ENCODE results near the gene LYZL6.
"Not testable (repeated sequence)": the region's sequence is repeated elsewhere in the genome, so short reads cannot be mapped to it uniquely, and the experiment has no call there.

LYZL6 gene

GRCh38 chr17:35944151-35944550 lies 638 bp upstream of the LYZL6 start:
- no peak for DNase-seq

GRCh38 chr17:35942588-35943186 lies 826 bp downstream of the LYZL6 start:
- no peak for DNase-seq

DNA sequence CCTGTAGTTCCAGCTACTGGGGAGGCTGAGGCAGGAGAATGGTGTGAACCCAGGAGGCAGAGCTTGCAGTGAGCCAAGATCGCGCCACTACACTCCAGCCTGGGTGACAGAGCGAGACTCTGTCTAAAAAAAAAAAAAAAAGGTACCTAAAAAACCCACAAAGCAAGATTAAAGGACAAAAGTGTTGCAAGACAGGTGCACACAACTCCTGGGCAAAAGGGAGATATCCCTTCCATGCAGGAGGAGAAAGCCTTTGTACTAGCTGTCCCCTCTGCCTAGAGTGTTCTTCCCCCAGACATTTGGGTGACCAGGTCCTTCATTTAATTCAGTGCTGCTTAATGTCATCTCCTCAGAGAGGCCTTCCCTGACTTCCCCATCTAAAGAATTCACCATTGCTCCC lies 5.0 kb downstream of the LYZL6 start:
- not testable (repeated sequence) for DNase-seq

GRCh38 chr17:35936063-35936462 lies 7.5 kb downstream of the LYZL6 start:
- no peak for DNase-seq

DNA sequence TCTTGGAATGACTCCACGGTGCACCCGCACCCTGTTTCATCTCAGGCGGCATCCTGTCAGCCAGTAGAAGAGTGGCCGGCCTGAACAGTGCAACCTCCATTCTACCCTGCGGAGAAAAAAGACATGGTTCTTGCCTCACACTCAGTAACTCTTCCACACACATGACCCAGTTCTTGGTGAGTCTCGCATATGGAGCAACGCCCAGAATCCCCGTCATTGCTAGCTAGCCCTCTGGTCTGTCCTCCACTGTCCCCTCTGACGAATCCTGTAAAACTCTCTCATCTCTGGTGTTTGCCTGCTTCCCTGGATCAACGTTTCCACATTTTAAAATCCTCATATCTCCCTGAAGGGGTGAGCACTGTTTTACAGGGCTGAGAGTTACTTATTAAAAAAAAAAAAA lies 8.8 kb downstream of the LYZL6 start:
- DNase-seq, result no peak

GRCh38 chr17:35932586-35932985 lies 10.9 kb downstream of the LYZL6 start:
- no peak for DNase-seq

DNA sequence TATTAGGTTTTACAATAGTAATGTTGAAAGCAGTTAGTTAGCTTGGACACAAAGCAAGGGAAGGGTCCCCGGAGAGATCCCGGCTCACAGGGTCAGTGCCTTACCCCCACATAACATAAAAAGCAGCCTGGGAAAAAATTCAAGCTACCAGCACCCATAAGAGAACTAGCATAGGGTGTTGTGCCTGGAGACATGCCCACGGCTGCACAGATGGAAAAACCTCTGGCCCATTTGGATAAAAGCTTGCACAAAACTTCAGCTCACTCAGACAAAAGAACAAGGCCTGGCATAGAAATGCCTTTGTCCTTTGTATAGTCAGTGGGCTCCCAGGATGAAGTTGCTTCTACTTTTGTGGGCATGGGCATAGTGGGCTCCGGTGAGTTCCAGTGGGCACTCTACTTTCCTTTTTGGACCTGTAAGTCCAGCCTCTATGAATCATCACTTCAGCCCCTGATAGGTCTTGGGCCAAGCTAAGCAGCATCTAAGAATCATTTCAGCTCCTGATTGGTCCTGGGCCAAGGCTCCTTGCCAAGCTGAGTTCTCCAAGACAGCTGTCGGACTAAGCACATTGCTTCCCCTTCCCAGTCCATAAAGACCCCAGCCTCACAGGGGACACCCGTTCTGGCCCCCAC lies 11.6 kb downstream of the LYZL6 start:
- no peak for DNase-seq

DNA sequence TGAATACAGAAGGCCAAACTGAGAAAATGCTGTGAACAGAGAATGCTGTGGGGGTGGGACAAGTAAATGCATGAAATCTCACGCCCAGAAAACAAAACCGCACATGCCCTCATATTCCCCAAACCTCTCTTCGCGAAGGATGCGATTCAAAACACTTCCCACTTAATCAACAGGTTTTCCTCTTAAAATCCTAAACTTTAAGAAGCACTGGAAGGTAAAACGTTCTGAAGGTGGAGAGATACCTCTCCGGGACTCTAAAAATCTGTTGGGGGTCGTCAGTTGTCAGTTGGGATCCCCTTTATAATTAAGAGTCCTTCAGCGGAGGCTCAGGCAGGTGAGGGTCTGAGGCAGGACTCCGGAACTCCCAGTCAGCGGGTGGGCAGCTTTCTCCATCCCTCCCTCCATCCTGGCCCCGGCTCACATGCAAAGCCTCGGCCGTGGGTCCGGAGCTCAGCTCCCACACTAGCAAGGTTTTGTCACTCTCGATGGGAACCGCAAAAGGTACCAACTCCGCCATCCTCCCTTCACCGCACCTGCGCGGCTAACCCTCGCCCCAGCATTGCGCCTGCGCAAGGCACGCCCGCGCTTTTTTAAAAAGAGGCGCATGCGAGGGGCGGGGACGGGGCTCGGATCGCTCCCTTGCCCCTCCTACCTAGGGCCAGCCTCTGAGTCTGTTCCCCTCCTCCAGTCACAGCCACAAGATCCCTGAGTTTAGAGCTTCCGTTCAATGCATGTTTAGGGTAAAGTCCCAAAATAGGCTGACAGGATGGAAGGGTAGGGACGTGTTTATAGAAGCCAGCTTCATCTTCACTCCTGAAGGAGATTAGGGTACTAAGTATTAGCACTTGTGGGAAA lies 13.1 kb downstream of the LYZL6 start, which contains the start of gene RDM1:
Gene RDM1 (minus strand): TSS at position 563 of the 855 bp plus-strand sequence. CDS start 46 bp downstream, at position 517.
- DNase-seq, result peak; percentile 71

- DNase-seq, result no peak
Measured at GRCh38 chr17:35927714-35928113, 15.8 kb downstream of the LYZL6 start.

GRCh38 chr17:35923609-35924114 lies 19.9 kb downstream of the LYZL6 start:
- DNase-seq, result no peak

DNA sequence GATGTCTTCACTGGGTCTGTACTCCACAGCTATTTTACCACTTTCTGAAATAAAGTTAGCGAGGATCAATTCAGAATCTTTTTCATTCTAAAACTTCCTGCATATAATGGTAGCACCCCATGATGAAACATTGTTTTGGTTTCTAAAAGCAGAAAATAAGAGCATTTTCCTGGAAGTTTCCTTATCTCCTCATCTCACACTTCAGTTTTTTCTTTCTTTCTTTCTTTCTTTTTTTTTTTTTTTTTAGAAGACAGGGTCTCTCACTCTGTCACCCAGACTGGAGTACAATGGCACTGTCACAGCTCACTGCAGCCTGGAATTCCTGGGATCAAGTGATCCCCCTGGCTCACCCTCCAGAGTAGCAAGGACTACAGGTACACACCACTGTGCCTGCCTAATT lies 23.3 kb downstream of the LYZL6 start:
- no peak for DNase-seq

- no peak for DNase-seq
Measured at GRCh38 chr17:35918665-35919064, 24.8 kb downstream of the LYZL6 start.

- no peak for DNase-seq
Measured at GRCh38 chr17:35917519-35918213, 25.8 kb downstream of the LYZL6 start.

- no peak for DNase-seq
Measured at GRCh38 chr17:35915153-35915964, 28.2 kb downstream of the LYZL6 start.

GRCh38 chr17:35914354-35914753 lies 29.2 kb downstream of the LYZL6 start:
- no peak for DNase-seq

GRCh38 chr17:35913609-35914008 lies 29.9 kb downstream of the LYZL6 start:
- DNase-seq, result no peak

DNA sequence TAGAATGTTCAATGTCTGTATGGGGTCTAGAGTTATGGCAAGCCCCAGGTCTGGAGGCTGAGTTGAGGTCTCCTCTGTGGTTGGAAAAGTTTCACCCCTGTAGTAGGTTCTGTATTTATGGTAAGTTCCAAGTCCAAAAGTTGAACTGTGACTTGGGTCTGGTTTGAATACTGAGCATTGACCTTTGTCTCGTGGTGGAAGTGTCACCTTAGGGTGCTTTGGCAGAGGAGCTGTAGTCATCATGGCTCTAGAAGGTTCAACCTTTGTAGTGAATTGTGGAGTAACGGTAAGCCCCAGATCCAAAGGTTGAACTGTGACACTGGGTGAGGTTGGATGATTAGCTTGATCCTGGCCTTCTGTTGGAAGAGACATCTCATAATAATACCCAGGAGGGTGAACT lies 30.6 kb downstream of the LYZL6 start:
- no peak for DNase-seq

DNA sequence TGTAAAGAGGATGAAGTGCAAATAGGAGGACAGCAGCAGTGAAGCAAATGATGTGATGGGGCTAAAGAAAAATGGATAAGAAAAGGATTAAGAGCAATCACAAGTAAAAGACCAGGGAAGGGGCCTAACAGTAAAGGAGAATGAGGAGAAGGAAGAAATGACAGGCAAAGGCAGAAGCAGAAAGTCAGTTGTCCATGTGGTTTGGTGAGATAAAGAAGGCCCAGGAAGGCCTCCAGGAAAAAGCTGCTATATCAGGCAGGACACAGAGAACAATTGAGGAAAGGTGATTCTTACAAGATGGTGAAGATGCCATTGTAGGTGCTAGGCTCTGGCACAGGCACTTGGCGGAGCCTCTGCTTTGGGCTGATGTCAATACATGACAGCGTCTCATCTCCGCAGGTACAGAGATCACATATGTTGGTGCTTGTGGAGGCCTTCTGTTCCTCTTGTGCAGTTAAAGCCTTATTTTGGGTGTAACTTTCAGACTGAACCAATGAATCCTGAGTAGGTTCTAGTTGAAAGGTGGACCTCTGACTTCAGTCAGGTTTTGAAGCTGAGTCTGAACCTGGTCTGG lies 31.1 kb downstream of the LYZL6 start:
- no peak for DNase-seq

- DNase-seq, result no peak
Measured at GRCh38 chr17:35909408-35909807, 34.1 kb downstream of the LYZL6 start.

DNA sequence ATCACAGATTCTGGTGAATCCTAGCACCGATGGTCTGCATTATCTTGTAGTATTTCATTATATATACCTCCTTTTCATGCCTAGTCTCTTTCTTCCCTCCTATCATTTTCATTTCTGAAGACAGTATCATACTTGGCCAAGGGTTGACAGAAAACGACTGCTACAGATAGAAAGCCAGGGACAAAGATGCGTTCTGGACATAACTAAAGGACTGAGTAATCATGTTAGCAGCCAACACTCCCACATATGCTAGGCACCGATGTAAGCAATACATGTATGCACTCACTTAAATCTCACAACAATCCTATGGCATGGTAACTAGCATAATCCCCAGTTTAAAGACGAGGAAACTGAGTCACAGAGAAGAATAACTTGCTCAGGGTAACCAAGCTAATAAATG lies 35.8 kb downstream of the LYZL6 start:
- DNase-seq, result no peak

- no peak for DNase-seq
Measured at GRCh38 chr17:35906926-35907637, 36.4 kb downstream of the LYZL6 start.

All from NCI-H748 treated with DMSO at 0.1 percent for 48 hours (cell line).